NCI-H446 treated with DMSO at 0.1 percent for 48 hours (cell line): ENCODE measurements around the gene HACD1.

Source experiments
- DNase-seq: peaks from one replicate; lab custom pipeline; 2025; lab: John Stamatoyannopoulos, UW

HACD1 gene

DNA sequence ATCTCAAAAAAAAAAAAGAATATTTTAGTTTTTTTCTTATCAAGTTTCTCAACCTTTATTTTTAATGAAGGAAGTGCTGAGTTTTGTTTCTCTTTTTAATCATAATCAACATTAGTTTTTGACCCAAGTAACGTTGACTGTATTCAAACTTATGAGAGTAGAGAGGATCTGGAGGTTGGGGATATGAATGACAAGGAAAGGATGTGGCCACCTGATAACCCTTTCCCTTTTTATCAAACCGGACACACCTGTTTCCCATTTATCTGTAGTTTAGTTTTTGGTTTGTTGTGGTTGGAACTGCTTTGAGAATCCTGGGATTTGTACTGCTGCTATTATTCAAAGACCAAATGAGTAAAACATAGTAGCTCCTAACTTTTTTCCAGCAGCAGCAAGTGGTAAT lies 38.6 kb downstream of the HACD1 start:
- DNase-seq = no peak

GRCh38 chr10:17576768-17577167 lies 40.4 kb downstream of the HACD1 start:
- DNase-seq = no peak

DNA sequence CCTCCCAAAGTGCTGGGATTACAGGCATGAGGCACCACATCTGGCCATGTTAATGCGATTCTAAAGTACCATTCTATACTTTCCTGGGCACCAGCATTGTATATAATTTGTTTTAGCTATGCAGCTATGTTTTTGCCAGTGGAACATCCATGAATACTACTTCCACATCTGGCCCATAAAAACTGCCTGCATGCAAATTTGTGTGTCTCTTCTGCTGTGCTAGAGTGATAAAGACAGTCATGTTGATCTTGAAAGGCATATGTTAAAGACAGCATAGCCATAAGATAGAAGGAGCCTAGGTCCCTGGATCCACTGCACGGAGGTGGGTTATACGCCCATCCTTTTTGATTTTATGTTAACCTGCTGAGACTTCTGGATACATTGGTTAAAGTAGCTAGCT lies 52.3 kb downstream of the HACD1 start:
- no peak for DNase-seq

DNA sequence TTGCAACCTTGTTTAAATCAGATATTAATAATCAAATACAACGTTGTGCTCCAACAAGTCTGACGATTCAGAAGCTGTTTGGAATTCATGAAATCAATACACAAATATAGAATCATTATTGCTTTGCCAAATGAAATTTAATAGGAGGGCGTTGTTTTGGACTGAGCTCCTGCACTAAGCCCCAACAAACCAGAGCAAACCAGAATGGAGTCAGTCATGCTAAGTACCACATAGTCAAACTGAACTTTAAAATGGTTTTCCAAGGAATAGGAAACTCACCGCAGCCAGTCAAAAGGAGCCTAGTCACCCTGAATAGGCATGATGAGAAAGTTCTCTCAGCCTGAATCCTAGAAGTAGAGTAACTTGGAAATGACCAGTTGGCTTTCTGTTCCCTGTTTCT lies 53.7 kb downstream of the HACD1 start:
- no peak for DNase-seq

DNA sequence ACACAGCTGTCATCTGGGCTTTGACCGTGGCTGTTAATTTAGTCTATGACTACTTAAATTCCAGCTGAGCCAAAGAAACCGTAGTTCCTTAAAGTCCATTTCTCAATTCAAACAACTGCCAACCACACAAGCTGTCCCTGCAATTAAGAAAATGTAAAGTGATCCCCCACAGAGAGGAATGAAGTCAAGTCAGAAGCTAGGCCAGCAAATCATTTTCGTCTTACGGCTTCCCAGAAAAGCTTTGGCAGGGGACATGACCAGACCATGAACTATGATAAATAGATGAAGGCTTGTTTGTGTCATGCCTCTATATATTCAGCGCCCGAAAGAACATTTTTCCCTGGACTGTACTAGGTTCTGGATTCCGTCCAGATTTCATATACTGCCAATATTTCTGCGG lies 54.6 kb downstream of the HACD1 start:
- DNase-seq = peak; percentile 90

- no peak for DNase-seq
These were observed 56.1 kb downstream of the HACD1 start for GRCh38 chr10:17561111-17561510.

DNA sequence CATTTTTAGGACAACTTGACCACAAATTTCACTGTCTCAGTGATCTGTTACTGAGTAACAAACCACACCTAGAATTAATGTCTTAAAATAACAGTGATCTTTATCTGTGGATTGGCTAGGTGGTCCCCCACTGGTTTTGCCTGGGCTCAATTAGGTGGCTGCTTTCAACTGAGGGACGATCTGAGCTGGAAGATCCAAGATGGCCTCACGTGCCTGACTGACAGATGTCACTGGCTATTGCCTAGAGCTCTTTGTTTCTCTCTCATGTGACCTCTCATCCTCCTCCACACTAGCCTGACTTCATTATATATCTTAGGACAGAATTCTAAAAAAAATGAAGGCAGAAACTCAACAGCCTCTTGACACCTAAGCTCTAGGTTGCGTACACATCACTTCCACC lies 59.7 kb downstream of the HACD1 start:
- DNase-seq = no peak

DNA sequence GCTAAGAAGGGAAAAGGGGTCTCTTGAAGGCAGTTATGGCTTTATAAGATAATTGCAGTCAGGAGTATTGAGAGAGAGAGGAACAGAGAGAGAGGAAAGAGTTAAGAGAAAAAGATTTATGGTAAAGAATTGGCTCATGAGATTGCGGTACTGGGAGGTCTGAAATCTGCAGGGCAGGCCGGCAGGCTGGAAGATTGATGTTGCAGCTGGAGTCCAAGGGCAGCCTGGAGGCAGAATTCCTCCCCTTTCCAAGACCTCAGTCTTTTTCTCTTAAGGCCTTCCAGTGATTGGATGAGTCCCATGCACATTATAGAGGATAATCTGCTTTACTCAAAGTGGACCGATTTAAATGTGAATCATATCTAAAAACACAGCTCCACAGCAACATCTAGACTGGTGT lies 68.4 kb downstream of the HACD1 start:
- DNase-seq = no peak

GRCh38 chr10:17548162-17548561 lies 69.0 kb downstream of the HACD1 start:
- DNase-seq = no peak

GRCh38 chr10:17547060-17547459 lies 70.1 kb downstream of the HACD1 start:
- no peak for DNase-seq

- no peak for DNase-seq
These were observed 72.7 kb downstream of the HACD1 start for GRCh38 chr10:17544465-17544864.
